GM12874 (cell line): ENCODE data around the gene ODAD4.

Experiments
- CTCF ChIP-seq: IDR thresholded peaks from 2 replicates; pipeline ENCODE4 v1.5.1; 2011; ENCODE audit warnings: low read depth, mild to moderate bottlenecking, control low read depth, low read length, moderate library complexity; ENCODE audit not compliant: insufficient read depth

ODAD4 gene

GRCh38 chr17:41956522-41956921, 26.1 kb downstream of the ODAD4 start:
- TF ChIP-seq CTCF, result no peak

GRCh38 chr17:41957031-41957868, 26.8 kb downstream of the ODAD4 start:
- no peak for TF ChIP-seq CTCF

GRCh38 chr17:41957869-41958439, 27.5 kb downstream of the ODAD4 start:
- no peak for TF ChIP-seq CTCF

- no peak for TF ChIP-seq CTCF
Observed at GRCh38 chr17:41959030-41959335, 28.6 kb downstream of the ODAD4 start.

GRCh38 chr17:41959336-41960095, 29.1 kb downstream of the ODAD4 start:
- TF ChIP-seq CTCF, result peak; percentile 49

- TF ChIP-seq CTCF, result no peak
Observed at GRCh38 chr17:41962111-41962510, 31.7 kb downstream of the ODAD4 start.

- peak; percentile 87 for TF ChIP-seq CTCF
Observed at GRCh38 chr17:41962768-41963434, 32.5 kb downstream of the ODAD4 start.
